Measurements from ENCODE around the gene PRPF19. TPM values are rescaled to one million over a fixed set of nuclear protein-coding genes. Genes with fewer than 3 reads are reported as not detected.
A peak's percentile ranks its signal among the peaks of the same experiment; 100 is the strongest.

The PRPF19 gene
- 30.2 and 36.1 TPM in 2 replicates for total RNA-seq

GRCh38 chr11:60906132-60906972 is at the start of gene PRPF19:
TSS of gene PRPF19 (minus strand) at chr11:60906585. CDS start at chr11:60906382, 203 bp downstream.
- H3K4me3 ChIP-seq (ENCODE audit: low read depth, low read length): peak within 1 kb of the TSS; percentile 82
- peaks cover 23% of the 10 kb centered on the region for H3K36me3 ChIP-seq (ENCODE audit: control insufficient read depth, insufficient read depth, low read length)
- DNase-seq (ENCODE audit: low read depth) (peak; percentile 92), FAIRE-seq (no peak)
- no peak for TF ChIP-seq CTCF (IDR thresholded peaks at IDR 0.05; ENCODE audit: insufficient read depth, low read length, severe bottlenecking)
- no peaks in the 10 kb centered on the region for H3K27me3 ChIP-seq (ENCODE audit: control insufficient read depth, insufficient read depth, low read length)

- TF ChIP-seq CTCF (IDR thresholded peaks at IDR 0.05; ENCODE audit: insufficient read depth, low read length, severe bottlenecking): no peak
- no peaks in the 10 kb centered on the region for H3K36me3 ChIP-seq (ENCODE audit: control insufficient read depth, insufficient read depth, low read length)
- no peak for DNase-seq (ENCODE audit: low read depth)
- no peaks in the 10 kb centered on the region for H3K27me3 ChIP-seq (ENCODE audit: control insufficient read depth, insufficient read depth, low read length)
- H3K4me3 ChIP-seq (ENCODE audit: low read depth, low read length): no peak overlapping the region
- no peak for FAIRE-seq
Measured at GRCh38 chr11:60955571-60955970, 49.2 kb upstream of the PRPF19 start.

GRCh38 chr11:60954421-60954820 is 48.0 kb upstream of the PRPF19 start:
- TF ChIP-seq CTCF (IDR thresholded peaks at IDR 0.05; ENCODE audit: insufficient read depth, low read length, severe bottlenecking): no peak
- Histone ChIP-seq H3K36me3 (ENCODE audit: control insufficient read depth, insufficient read depth, low read length) (no peaks in the 10 kb centered on the region), H3K27me3 (ENCODE audit: control insufficient read depth, insufficient read depth, low read length) (no peaks in the 10 kb centered on the region), H3K4me3 (ENCODE audit: low read depth, low read length) (no peak overlapping the region)
- FAIRE-seq (no peak), DNase-seq (ENCODE audit: low read depth) (no peak)

- Histone ChIP-seq H3K36me3 (ENCODE audit: control insufficient read depth, insufficient read depth, low read length) (no peaks in the 10 kb centered on the region), H3K4me3 (ENCODE audit: low read depth, low read length) (no peak overlapping the region), H3K27me3 (ENCODE audit: control insufficient read depth, insufficient read depth, low read length) (no peaks in the 10 kb centered on the region)
- FAIRE-seq: no peak
- DNase-seq (ENCODE audit: low read depth): no peak
- TF ChIP-seq CTCF (IDR thresholded peaks at IDR 0.05; ENCODE audit: insufficient read depth, low read length, severe bottlenecking): no peak
Measured at GRCh38 chr11:60953781-60954180, 47.4 kb upstream of the PRPF19 start.

- no peak for TF ChIP-seq CTCF (IDR thresholded peaks at IDR 0.05; ENCODE audit: insufficient read depth, low read length, severe bottlenecking)
- H3K36me3 ChIP-seq (ENCODE audit: control insufficient read depth, insufficient read depth, low read length): no peaks in the 10 kb centered on the region
- DNase-seq (ENCODE audit: low read depth): no peak
- no peak overlapping the region for H3K4me3 ChIP-seq (ENCODE audit: low read depth, low read length)
- FAIRE-seq: no peak
- H3K27me3 ChIP-seq (ENCODE audit: control insufficient read depth, insufficient read depth, low read length): no peaks in the 10 kb centered on the region
Measured at GRCh38 chr11:60952742-60953170, 46.4 kb upstream of the PRPF19 start.

Data from bronchial epithelial cell (primary cell).